ENCODE data around the gene ZNF276.

Gene ZNF276

DNA sequence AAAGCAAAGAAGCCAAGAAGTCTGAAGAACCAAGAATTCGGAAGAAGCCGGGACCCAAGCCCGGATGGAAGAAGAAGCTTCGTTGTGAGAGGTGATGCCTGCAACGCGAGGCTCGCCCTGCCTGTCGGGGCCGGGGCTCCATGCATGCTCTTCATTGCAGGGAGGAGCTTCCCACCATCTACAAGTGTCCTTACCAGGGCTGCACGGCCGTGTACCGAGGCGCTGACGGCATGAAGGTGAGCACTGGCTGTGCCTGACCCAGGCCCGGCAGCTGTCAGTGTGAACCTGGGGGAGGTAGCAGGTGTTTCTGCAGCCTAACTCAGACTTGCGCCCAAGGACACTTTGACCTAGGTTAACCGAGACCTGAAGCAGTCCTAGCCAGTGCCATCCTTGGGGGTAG lies 12.0 kb downstream of the ZNF276 start:
- DNase-seq = no peak
- H3K4me3 ChIP-seq (ENCODE audit: low read length) = no peak overlapping the region
- no peaks in the 10 kb centered on the region for H3K4me1 ChIP-seq (ENCODE audit: low read length)
- no peaks in the 10 kb centered on the region for H3F3A ChIP-seq (ENCODE audit: insufficient read depth, low read length)
- no peaks in the 10 kb centered on the region for H3K9me2 ChIP-seq (replicated peaks; ENCODE audit: insufficient read depth, low read length)
- H3K9ac ChIP-seq (ENCODE audit: low read length) = no peak overlapping the region
- peaks cover 19% of the 10 kb centered on the region for H3K79me2 ChIP-seq (ENCODE audit: low read length)
- H3K27ac ChIP-seq (ENCODE audit: low read length) = no peak overlapping the region
- no peaks in the 10 kb centered on the region for H3K27me3 ChIP-seq (replicated peaks; ENCODE audit: insufficient read depth, low read length)
- no peak for TF ChIP-seq EZH2phosphoT487 (IDR thresholded peaks at IDR 0.05; ENCODE audit: low read length)
- TF ChIP-seq, protein P1, sequence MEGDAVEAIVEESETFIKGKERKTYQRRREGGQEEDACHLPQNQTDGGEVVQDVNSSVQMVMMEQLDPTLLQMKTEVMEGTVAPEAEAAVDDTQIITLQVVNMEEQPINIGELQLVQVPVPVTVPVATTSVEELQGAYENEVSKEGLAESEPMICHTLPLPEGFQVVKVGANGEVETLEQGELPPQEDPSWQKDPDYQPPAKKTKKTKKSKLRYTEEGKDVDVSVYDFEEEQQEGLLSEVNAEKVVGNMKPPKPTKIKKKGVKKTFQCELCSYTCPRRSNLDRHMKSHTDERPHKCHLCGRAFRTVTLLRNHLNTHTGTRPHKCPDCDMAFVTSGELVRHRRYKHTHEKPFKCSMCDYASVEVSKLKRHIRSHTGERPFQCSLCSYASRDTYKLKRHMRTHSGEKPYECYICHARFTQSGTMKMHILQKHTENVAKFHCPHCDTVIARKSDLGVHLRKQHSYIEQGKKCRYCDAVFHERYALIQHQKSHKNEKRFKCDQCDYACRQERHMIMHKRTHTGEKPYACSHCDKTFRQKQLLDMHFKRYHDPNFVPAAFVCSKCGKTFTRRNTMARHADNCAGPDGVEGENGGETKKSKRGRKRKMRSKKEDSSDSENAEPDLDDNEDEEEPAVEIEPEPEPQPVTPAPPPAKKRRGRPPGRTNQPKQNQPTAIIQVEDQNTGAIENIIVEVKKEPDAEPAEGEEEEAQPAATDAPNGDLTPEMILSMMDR (IDR thresholded peaks at IDR 0.05; ENCODE audit: low read length) = no peak
- TF ChIP-seq EZH2 (optimal IDR thresholded peaks at IDR 0.05; ENCODE audit: low read depth, low read length) = no peak
- H2AFZ ChIP-seq (ENCODE audit: low read length) = no peak overlapping the region
- no peaks in the 10 kb centered on the region for H3K9me3 ChIP-seq (replicated peaks; ENCODE audit: insufficient read depth, low read length)
- H3K4me2 ChIP-seq (ENCODE audit: low read depth, low read length) = no peak overlapping the region
- no peaks in the 10 kb centered on the region for H3K36me3 ChIP-seq (replicated peaks; ENCODE audit: insufficient read depth, low read length)
- no peaks in the 10 kb centered on the region for H4K20me1 ChIP-seq (ENCODE audit: insufficient read depth, low read length)

DNA sequence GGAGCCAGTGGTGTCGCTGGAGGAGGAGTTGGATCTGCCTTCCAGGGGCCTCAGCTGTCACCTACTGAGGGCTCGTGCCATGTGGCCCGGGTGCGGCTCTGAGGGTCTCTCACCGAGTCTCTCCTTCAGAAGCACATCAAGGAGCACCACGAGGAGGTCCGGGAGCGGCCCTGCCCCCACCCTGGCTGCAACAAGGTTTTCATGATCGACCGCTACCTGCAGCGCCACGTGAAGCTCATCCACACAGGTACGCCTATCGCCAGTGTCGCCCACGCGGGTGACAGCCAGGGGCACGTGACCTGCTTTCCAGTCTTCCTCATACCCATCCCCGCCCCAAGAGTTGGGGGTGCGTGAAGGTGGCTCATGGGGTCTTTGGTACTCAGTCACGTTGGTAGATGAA lies 12.5 kb downstream of the ZNF276 start:
- no peak for TF ChIP-seq EZH2phosphoT487 (IDR thresholded peaks at IDR 0.05; ENCODE audit: low read length)
- H3K9ac ChIP-seq (ENCODE audit: low read length) = no peak overlapping the region
- H3K36me3 ChIP-seq (replicated peaks; ENCODE audit: insufficient read depth, low read length) = no peaks in the 10 kb centered on the region
- no peak overlapping the region for H3K4me2 ChIP-seq (ENCODE audit: low read depth, low read length)
- H4K20me1 ChIP-seq (ENCODE audit: insufficient read depth, low read length) = no peaks in the 10 kb centered on the region
- no peaks in the 10 kb centered on the region for H3K4me1 ChIP-seq (ENCODE audit: low read length)
- no peaks in the 10 kb centered on the region for H3K9me3 ChIP-seq (replicated peaks; ENCODE audit: insufficient read depth, low read length)
- H2AFZ ChIP-seq (ENCODE audit: low read length) = no peak overlapping the region
- H3K4me3 ChIP-seq (ENCODE audit: low read length) = no peak overlapping the region
- no peaks in the 10 kb centered on the region for H3F3A ChIP-seq (ENCODE audit: insufficient read depth, low read length)
- H3K9me2 ChIP-seq (replicated peaks; ENCODE audit: insufficient read depth, low read length) = no peaks in the 10 kb centered on the region
- DNase-seq = no peak
- H3K27me3 ChIP-seq (replicated peaks; ENCODE audit: insufficient read depth, low read length) = no peaks in the 10 kb centered on the region
- H3K27ac ChIP-seq (ENCODE audit: low read length) = no peak overlapping the region
- peaks cover 18% of the 10 kb centered on the region for H3K79me2 ChIP-seq (ENCODE audit: low read length)

DNA sequence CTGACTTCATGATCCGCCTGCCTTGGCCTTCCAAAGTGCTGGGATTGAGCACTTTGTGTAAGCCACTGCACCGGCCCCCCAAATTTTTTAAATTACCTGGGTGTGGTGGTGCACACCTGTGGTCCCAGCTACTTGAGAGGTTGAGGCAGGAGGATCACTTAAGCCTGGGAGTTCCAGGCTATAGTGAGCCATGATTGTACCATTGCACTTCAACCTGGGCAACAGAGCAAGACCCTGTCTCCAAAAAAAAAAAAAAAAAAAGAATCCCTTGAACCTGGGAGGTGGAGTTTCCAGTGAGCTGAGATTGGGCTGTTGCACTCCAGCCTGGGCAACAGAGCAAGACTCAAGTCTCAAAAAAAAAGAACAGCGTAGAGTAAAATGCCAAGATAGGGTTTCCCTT lies 15.2 kb downstream of the ZNF276 start:
- Histone ChIP-seq H3K27me3 (replicated peaks; ENCODE audit: insufficient read depth, low read length) (no peaks in the 10 kb centered on the region), H3K4me2 (ENCODE audit: low read depth, low read length) (no peak overlapping the region), H3K27ac (ENCODE audit: low read length) (no peak overlapping the region), H3K4me1 (ENCODE audit: low read length) (no peaks in the 10 kb centered on the region), H2AFZ (ENCODE audit: low read length) (no peak overlapping the region), H3K79me2 (ENCODE audit: low read length) (peaks cover 16% of the 10 kb centered on the region), H4K20me1 (ENCODE audit: insufficient read depth, low read length) (no peaks in the 10 kb centered on the region), H3K36me3 (replicated peaks; ENCODE audit: insufficient read depth, low read length) (no peaks in the 10 kb centered on the region), H3K4me3 (ENCODE audit: low read length) (no peak overlapping the region), H3K9ac (ENCODE audit: low read length) (no peak overlapping the region), H3K9me2 (replicated peaks; ENCODE audit: insufficient read depth, low read length) (no peaks in the 10 kb centered on the region), H3F3A (ENCODE audit: insufficient read depth, low read length) (no peaks in the 10 kb centered on the region), H3K9me3 (replicated peaks; ENCODE audit: insufficient read depth, low read length) (no peaks in the 10 kb centered on the region)
- no peak for DNase-seq
- TF ChIP-seq EZH2 (optimal IDR thresholded peaks at IDR 0.05; ENCODE audit: low read depth, low read length) (no peak), EZH2phosphoT487 (IDR thresholded peaks at IDR 0.05; ENCODE audit: low read length) (no peak)
- TF ChIP-seq, protein P1 (IDR thresholded peaks at IDR 0.05; ENCODE audit: low read length) = no peak

DNA sequence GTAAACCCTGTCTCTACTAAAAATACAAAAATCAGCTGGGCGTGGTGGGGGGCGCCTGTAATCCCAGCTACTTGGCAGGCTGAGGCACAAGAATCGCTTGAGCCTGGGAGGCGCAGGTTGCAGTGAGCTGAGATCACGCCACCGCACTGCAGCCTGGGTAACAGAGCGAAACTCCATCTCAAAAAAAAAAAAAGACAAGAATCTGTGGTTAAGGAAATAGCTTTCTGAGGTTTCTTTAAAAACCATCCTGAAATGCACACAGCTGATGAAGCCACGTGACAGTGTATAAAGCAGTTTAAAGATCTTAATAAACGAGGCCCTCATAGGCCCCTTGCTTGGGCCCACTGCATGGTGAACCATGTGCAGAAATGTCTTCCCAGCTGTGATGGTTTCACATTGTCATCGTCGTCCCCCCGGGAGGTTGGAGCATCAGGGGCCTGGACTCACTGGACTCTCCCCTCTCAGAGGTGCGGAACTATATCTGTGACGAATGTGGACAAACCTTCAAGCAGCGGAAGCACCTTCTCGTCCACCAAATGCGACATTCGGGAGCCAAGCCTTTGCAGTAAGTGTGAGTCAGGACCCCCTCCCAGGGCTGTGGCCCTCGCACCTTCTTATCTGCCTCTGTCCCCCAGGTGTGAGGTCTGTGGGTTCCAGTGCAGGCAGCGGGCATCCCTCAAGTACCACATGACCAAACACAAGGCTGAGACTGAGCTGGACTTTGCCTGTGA lies 16.2 kb downstream of the ZNF276 start:
- no peak overlapping the region for H3K4me2 ChIP-seq (ENCODE audit: low read depth, low read length)
- no peaks in the 10 kb centered on the region for H3K9me3 ChIP-seq (replicated peaks; ENCODE audit: insufficient read depth, low read length)
- H3K79me2 ChIP-seq (ENCODE audit: low read length) = peaks cover 16% of the 10 kb centered on the region
- H2AFZ ChIP-seq (ENCODE audit: low read length) = no peak overlapping the region
- no peaks in the 10 kb centered on the region for H3K4me1 ChIP-seq (ENCODE audit: low read length)
- H3K36me3 ChIP-seq (replicated peaks; ENCODE audit: insufficient read depth, low read length) = no peaks in the 10 kb centered on the region
- no peak for DNase-seq
- no peaks in the 10 kb centered on the region for H4K20me1 ChIP-seq (ENCODE audit: insufficient read depth, low read length)
- no peak overlapping the region for H3K27ac ChIP-seq (ENCODE audit: low read length)
- TF ChIP-seq, protein P1 (IDR thresholded peaks at IDR 0.05; ENCODE audit: low read length) = no peak
- TF ChIP-seq EZH2 (optimal IDR thresholded peaks at IDR 0.05; ENCODE audit: low read depth, low read length) (no peak), EZH2phosphoT487 (IDR thresholded peaks at IDR 0.05; ENCODE audit: low read length) (no peak)
- no peaks in the 10 kb centered on the region for H3K9me2 ChIP-seq (replicated peaks; ENCODE audit: insufficient read depth, low read length)
- H3K27me3 ChIP-seq (replicated peaks; ENCODE audit: insufficient read depth, low read length) = no peaks in the 10 kb centered on the region
- H3F3A ChIP-seq (ENCODE audit: insufficient read depth, low read length) = peaks cover under 1% of the 10 kb centered on the region; the same call in 1 of the 2 replicates
- H3K9ac ChIP-seq (ENCODE audit: low read length) = no peak overlapping the region
- no peak overlapping the region for H3K4me3 ChIP-seq (ENCODE audit: low read length)
